ENCODE data around the gene CCDC24. TPM values are rescaled to one million over a fixed set of nuclear protein-coding genes. Genes with fewer than 3 reads are reported as not detected.
A peak's percentile ranks its signal among the peaks of the same experiment; 100 is the strongest.

The CCDC24 gene
- total RNA-seq, 2 donors from 2014 or later: 14.3 to 23.7 TPM

GRCh38 chr1:44034423-44034822, 43.0 kb downstream of the CCDC24 start:
- Histone ChIP-seq H3K4me1 (replicated peaks) (no peaks in the 10 kb centered on the region), H3K4me3 (no peak overlapping the region), H3K9me3 (no peaks in the 10 kb centered on the region), H3K36me3 (no peaks in the 10 kb centered on the region), H3K27ac (no peak overlapping the region), H3K27me3 (replicated peaks; ENCODE audit: insufficient read depth) (no peaks in the 10 kb centered on the region)
- no peak for TF ChIP-seq POLR2AphosphoS5 (IDR thresholded peaks at IDR 0.05)
- no peak for TF ChIP-seq CTCF (IDR thresholded peaks at IDR 0.05)
- no peak for TF ChIP-seq POLR2A (IDR thresholded peaks at IDR 0.05)
- intact Hi-C loops (cut with DNase I): no loop called here
- WGBS: 95% methylated on average over 4 of the region's 4 CpGs
- no peak for DNase-seq (ENCODE audit: low spot score)

- no peak for DNase-seq (ENCODE audit: low spot score)
- TF ChIP-seq POLR2AphosphoS5 (IDR thresholded peaks at IDR 0.05) (no peak), POLR2A (IDR thresholded peaks at IDR 0.05) (no peak), CTCF (IDR thresholded peaks at IDR 0.05) (no peak)
- H3K4me1 ChIP-seq (replicated peaks): no peaks in the 10 kb centered on the region
- no peaks in the 10 kb centered on the region for H3K36me3 ChIP-seq
- no peak overlapping the region for H3K4me3 ChIP-seq
- H3K27me3 ChIP-seq (replicated peaks; ENCODE audit: insufficient read depth): no peaks in the 10 kb centered on the region
- no peak overlapping the region for H3K27ac ChIP-seq
- H3K9me3 ChIP-seq: no peaks in the 10 kb centered on the region
- intact Hi-C loops (cut with DNase I): loop anchor here (5.0 kb wide), 1 partner anchor 273 kb away; no protein-coding TSS in a partner anchor
- 79% methylated on average over 11 of the region's 11 CpGs for WGBS
Measured at GRCh38 chr1:44034976-44035716, 43.7 kb downstream of the CCDC24 start.

GRCh38 chr1:44035726-44036408, 44.5 kb downstream of the CCDC24 start:
- H3K4me1 ChIP-seq (replicated peaks): no peaks in the 10 kb centered on the region

GRCh38 chr1:44036409-44037139, 45.2 kb downstream of the CCDC24 start:
- no peaks in the 10 kb centered on the region for H3K4me1 ChIP-seq (replicated peaks)
- DNase-seq (ENCODE audit: low spot score): peak; percentile 61
- WGBS: 11% methylated on average over 6 of the region's 6 CpGs
- intact Hi-C loops (cut with DNase I): loop anchor here (2.0 to 5.0 kb wide), 2 partner anchors 32 to 274 kb away; no protein-coding TSS in a partner anchor
- no peaks in the 10 kb centered on the region for H3K9me3 ChIP-seq
- TF ChIP-seq POLR2A (IDR thresholded peaks at IDR 0.05) (no peak), POLR2AphosphoS5 (IDR thresholded peaks at IDR 0.05) (peak; percentile 45), CTCF (IDR thresholded peaks at IDR 0.05) (peak; percentile 43 to 86 (median 76))
- H3K4me3 ChIP-seq: no peak overlapping the region
- peak overlapping the region in 1 of 2 donors; percentile 28 for H3K27ac ChIP-seq
- no peaks in the 10 kb centered on the region for H3K27me3 ChIP-seq (replicated peaks; ENCODE audit: insufficient read depth)
- no peaks in the 10 kb centered on the region for H3K36me3 ChIP-seq

More at GRCh38 chr1:44035726-44036408, 44.5 kb downstream of the CCDC24 start:
- no peak for TF ChIP-seq POLR2A (IDR thresholded peaks at IDR 0.05)
- TF ChIP-seq POLR2AphosphoS5 (IDR thresholded peaks at IDR 0.05): no peak
- no peak for TF ChIP-seq CTCF (IDR thresholded peaks at IDR 0.05)
- no peaks in the 10 kb centered on the region for H3K9me3 ChIP-seq
- WGBS: 69% methylated on average over 8 of the region's 8 CpGs
- H3K27me3 ChIP-seq (replicated peaks; ENCODE audit: insufficient read depth): no peaks in the 10 kb centered on the region
- H3K4me3 ChIP-seq: no peak overlapping the region
- no peaks in the 10 kb centered on the region for H3K36me3 ChIP-seq
- intact Hi-C loops (cut with DNase I): loop anchor here (2.0 to 5.0 kb wide), 2 partner anchors 31 to 274 kb away; no protein-coding TSS in a partner anchor
- H3K27ac ChIP-seq: peak overlapping the region; percentile 28 to 51
- DNase-seq (ENCODE audit: low spot score): no peak
